ENCODE results near the gene TMEM128.
"Not testable (repeated sequence)": the region's sequence is repeated elsewhere in the genome, so short reads cannot be mapped to it uniquely, and the experiment has no call there.

The TMEM128 gene

GRCh38 chr4:4269856-4270255 is 21.8 kb upstream of the TMEM128 start:
- TF ChIP-seq CTCF (conservative IDR thresholded peaks at IDR 0.05; ENCODE audit: low read length), result no peak
- DNase-seq (ENCODE audit: low read depth), result no peak
- no peak overlapping the region for H3K4me3 ChIP-seq (ENCODE audit: low read length)

GRCh38 chr4:4269331-4269731 is 21.3 kb upstream of the TMEM128 start:
- TF ChIP-seq CTCF (conservative IDR thresholded peaks at IDR 0.05; ENCODE audit: low read length), result no peak
- DNase-seq (ENCODE audit: low read depth), result no peak
- H3K4me3 ChIP-seq (ENCODE audit: low read length), result no peak overlapping the region

GRCh38 chr4:4268776-4269175 is 20.8 kb upstream of the TMEM128 start:
- H3K4me3 ChIP-seq (ENCODE audit: low read length), result no peak overlapping the region
- DNase-seq (ENCODE audit: low read depth), result no peak
- no peak for TF ChIP-seq CTCF (conservative IDR thresholded peaks at IDR 0.05; ENCODE audit: low read length)

- DNase-seq (ENCODE audit: low read depth), result no peak
- TF ChIP-seq CTCF (conservative IDR thresholded peaks at IDR 0.05; ENCODE audit: low read length), result no peak
- H3K4me3 ChIP-seq (ENCODE audit: low read length), result no peak overlapping the region
These were observed 20.0 kb upstream of the TMEM128 start for GRCh38 chr4:4267981-4268380.

- peak; percentile 69 for DNase-seq (ENCODE audit: low read depth)
- H3K4me3 ChIP-seq (ENCODE audit: low read length), result no peak overlapping the region
- TF ChIP-seq CTCF (conservative IDR thresholded peaks at IDR 0.05; ENCODE audit: low read length), result peak; percentile 60
These were observed 12.2 kb upstream of the TMEM128 start for GRCh38 chr4:4260185-4260751.

GRCh38 chr4:4259484-4260100 is 11.6 kb upstream of the TMEM128 start:
- no peak for DNase-seq (ENCODE audit: low read depth)
- no peak for TF ChIP-seq CTCF (conservative IDR thresholded peaks at IDR 0.05; ENCODE audit: low read length)
- H3K4me3 ChIP-seq (ENCODE audit: low read length), result no peak overlapping the region

GRCh38 chr4:4257705-4258104 is 9.7 kb upstream of the TMEM128 start:
- not testable (repeated sequence) for H3K4me3 ChIP-seq (ENCODE audit: low read length); DNase-seq (ENCODE audit: low read depth)
